WI38 (cell line): Measurements from ENCODE around the gene TCF4.

Experiments
- H3K4me3 ChIP-seq: 2 replicates; pipeline ENCODE4 v1.5.1; 2011; ENCODE audit warnings: low read depth, mild to moderate bottlenecking, control low read depth, low read length
- CTCF ChIP-seq: IDR thresholded peaks from 2 replicates; pipeline ENCODE4 v1.5.1; 2012; ENCODE audit warnings: low read depth, mild to moderate bottlenecking, control low read depth, low read length

The TCF4 gene

GRCh38 chr18:55346387-55346786 lies 241.6 kb downstream of the TCF4 start:
- H3K4me3 ChIP-seq: no peak overlapping the region
- TF ChIP-seq CTCF: no peak

GRCh38 chr18:55345103-55345950 lies 242.7 kb downstream of the TCF4 start:
- no peak for TF ChIP-seq CTCF
- no peak overlapping the region for H3K4me3 ChIP-seq

GRCh38 chr18:55343396-55344073 lies 244.5 kb downstream of the TCF4 start:
- peak; percentile 39; the same call in 1 of the 2 replicates for TF ChIP-seq CTCF
- no peak overlapping the region for H3K4me3 ChIP-seq

- H3K4me3 ChIP-seq: no peak overlapping the region
- no peak for TF ChIP-seq CTCF
These were observed 247.0 kb downstream of the TCF4 start for GRCh38 chr18:55340998-55341397.

GRCh38 chr18:55339990-55340389 lies 248.0 kb downstream of the TCF4 start:
- TF ChIP-seq CTCF: no peak
- H3K4me3 ChIP-seq: no peak overlapping the region

- TF ChIP-seq CTCF: no peak
- H3K4me3 ChIP-seq: no peak overlapping the region
These were observed 248.9 kb downstream of the TCF4 start for GRCh38 chr18:55338978-55339650.
